Measurements from ENCODE around the gene PNKD. TPM values are rescaled to one million over a fixed set of nuclear protein-coding genes. Genes with fewer than 3 reads are reported as not detected.

PNKD gene
- total and polyA plus RNA-seq, 7 donors, result 31.5 to 86.9 (median 54.5) TPM

DNA sequence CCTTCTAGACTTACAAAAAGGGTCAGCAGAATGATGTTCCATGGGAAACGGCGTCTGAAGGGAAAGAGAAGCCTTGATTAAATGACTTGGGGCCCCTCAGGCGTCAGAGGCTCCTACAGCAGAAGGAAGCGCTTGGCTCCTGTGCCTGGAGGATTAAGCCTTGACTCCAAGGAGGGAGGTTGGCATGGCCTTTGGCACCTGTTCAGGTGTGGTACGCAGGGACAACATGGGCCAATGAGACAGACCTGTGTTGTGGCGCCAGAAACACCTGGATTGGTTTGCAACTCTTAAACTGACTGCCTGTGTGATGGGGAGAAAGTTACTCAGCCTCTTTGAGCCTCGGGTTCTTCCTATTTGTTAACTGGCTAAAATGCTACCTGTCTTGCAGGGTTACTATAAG, 7.6 kb downstream of the PNKD start:
- Histone ChIP-seq H3K27ac (no peak overlapping the region), H3K36me3 (ENCODE audit: insufficient read depth in 1 of 2, low read depth in 1 of 2) (peaks cover 13 to 98% of the 10 kb centered on the region in 2 donors), H3K9me3 (no peaks in the 10 kb centered on the region), H3K27me3 (ENCODE audit: insufficient read depth in 3 of 3, low read length in 2 of 3) (no peaks in the 10 kb centered on the region), H3K4me1 (peaks cover 23% of the 10 kb centered on the region), H3K4me3 (no peak overlapping the region)
- TF ChIP-seq, protein P1, sequence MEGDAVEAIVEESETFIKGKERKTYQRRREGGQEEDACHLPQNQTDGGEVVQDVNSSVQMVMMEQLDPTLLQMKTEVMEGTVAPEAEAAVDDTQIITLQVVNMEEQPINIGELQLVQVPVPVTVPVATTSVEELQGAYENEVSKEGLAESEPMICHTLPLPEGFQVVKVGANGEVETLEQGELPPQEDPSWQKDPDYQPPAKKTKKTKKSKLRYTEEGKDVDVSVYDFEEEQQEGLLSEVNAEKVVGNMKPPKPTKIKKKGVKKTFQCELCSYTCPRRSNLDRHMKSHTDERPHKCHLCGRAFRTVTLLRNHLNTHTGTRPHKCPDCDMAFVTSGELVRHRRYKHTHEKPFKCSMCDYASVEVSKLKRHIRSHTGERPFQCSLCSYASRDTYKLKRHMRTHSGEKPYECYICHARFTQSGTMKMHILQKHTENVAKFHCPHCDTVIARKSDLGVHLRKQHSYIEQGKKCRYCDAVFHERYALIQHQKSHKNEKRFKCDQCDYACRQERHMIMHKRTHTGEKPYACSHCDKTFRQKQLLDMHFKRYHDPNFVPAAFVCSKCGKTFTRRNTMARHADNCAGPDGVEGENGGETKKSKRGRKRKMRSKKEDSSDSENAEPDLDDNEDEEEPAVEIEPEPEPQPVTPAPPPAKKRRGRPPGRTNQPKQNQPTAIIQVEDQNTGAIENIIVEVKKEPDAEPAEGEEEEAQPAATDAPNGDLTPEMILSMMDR (IDR thresholded peaks at IDR 0.05), result no peak
- peak in 1 of 2 donors; percentile 33 for DNase-seq
- 66 to 79% (median 75%) methylated on average over 7 of the region's 7 CpGs for WGBS, 3 donors
- intact Hi-C loops (cut with DNase I), result no loop called here
- no peak for ATAC-seq

- 84% methylated on average over 16 of the region's 16 CpGs for WGBS, 3 donors
- Histone ChIP-seq H3K4me1 (peaks cover 28% of the 10 kb centered on the region), H3K27me3 (ENCODE audit: insufficient read depth in 3 of 3, low read length in 2 of 3) (no peaks in the 10 kb centered on the region), H3K36me3 (ENCODE audit: insufficient read depth in 1 of 2, low read depth in 1 of 2) (peaks cover 13 to 96% of the 10 kb centered on the region in 2 donors), H3K27ac (no peak overlapping the region), H3K4me3 (no peak overlapping the region), H3K9me3 (no peaks in the 10 kb centered on the region)
- TF ChIP-seq, protein P1 (IDR thresholded peaks at IDR 0.05), result no peak
- no peak for ATAC-seq
- no peak for DNase-seq
- intact Hi-C loops (cut with DNase I), result no loop called here
Measured at GRCh38 chr2:218278531-218279360, 8.4 kb downstream of the PNKD start.

GRCh38 chr2:218280260-218280870, 10.0 kb downstream of the PNKD start:
- 88 to 93% (median 92%) methylated on average over 14 of the region's 14 CpGs for WGBS, 3 donors
- TF ChIP-seq, protein P1 (IDR thresholded peaks at IDR 0.05), result no peak
- ATAC-seq (no peak), DNase-seq (no peak)
- H3K27me3 ChIP-seq (ENCODE audit: insufficient read depth in 3 of 3, low read length in 2 of 3), result no peaks in the 10 kb centered on the region
- peaks cover 44% of the 10 kb centered on the region for H3K4me1 ChIP-seq
- H3K4me3 ChIP-seq, result no peak overlapping the region
- intact Hi-C loops (cut with DNase I), result no loop called here
- no peak overlapping the region for H3K27ac ChIP-seq
- H3K36me3 ChIP-seq (ENCODE audit: insufficient read depth in 1 of 2, low read depth in 1 of 2), result peaks cover 13 to 80% of the 10 kb centered on the region in 2 donors
- no peaks in the 10 kb centered on the region for H3K9me3 ChIP-seq

- intact Hi-C loops (cut with DNase I), result no loop called here
- WGBS, 3 donors, result 11 to 28% (median 22%) methylated on average over 3 of the region's 3 CpGs
- Histone ChIP-seq H3K36me3 (ENCODE audit: insufficient read depth in 1 of 2, low read depth in 1 of 2) (peaks cover 10 to 69% of the 10 kb centered on the region in 2 donors), H3K27me3 (ENCODE audit: insufficient read depth in 3 of 3, low read length in 2 of 3) (no peaks in the 10 kb centered on the region), H3K4me1 (peaks cover 55% of the 10 kb centered on the region), H3K9me3 (no peaks in the 10 kb centered on the region), H3K4me3 (peak overlapping the region; percentile 31), H3K27ac (peak overlapping the region; percentile 96)
- TF ChIP-seq, protein P1 (IDR thresholded peaks at IDR 0.05), result no peak
- ATAC-seq (peak; percentile 50 to 70 (median 62)), DNase-seq (peak; percentile 54 to 79)
Measured at GRCh38 chr2:218281449-218281848, 11.1 kb downstream of the PNKD start.

Data from psoas muscle (tissue), 8 donors.